HG02973 (cell line): ENCODE results near the gene B4GAT1.
"Not testable (repeated sequence)": the region's sequence is repeated elsewhere in the genome, so short reads cannot be mapped to it uniquely, and the experiment has no call there.

Source experiments
- ATAC-seq: cut with Tn5 transposase; IDR thresholded peaks from one replicate; pipeline ENCODE4 v1.9.1; 2021; ENCODE audit warnings: moderate library complexity; ENCODE audit not compliant: unreplicated experiment

B4GAT1 gene

GRCh38 chr11:66363805-66364535 is 16.5 kb upstream of the B4GAT1 start:
- no peak for ATAC-seq

- no peak for ATAC-seq
Observed at GRCh38 chr11:66363187-66363601, 15.8 kb upstream of the B4GAT1 start.

- ATAC-seq, result no peak
Observed at GRCh38 chr11:66362481-66363147, 15.2 kb upstream of the B4GAT1 start.

GRCh38 chr11:66361502-66361941 is 14.1 kb upstream of the B4GAT1 start:
- no peak for ATAC-seq

- ATAC-seq, result no peak
Observed at GRCh38 chr11:66360406-66361073, 13.1 kb upstream of the B4GAT1 start.

GRCh38 chr11:66359662-66360087 is 12.2 kb upstream of the B4GAT1 start:
- no peak for ATAC-seq

- not testable (repeated sequence) for ATAC-seq
Observed at GRCh38 chr11:66350560-66351235, 3.3 kb upstream of the B4GAT1 start.

- no peak for ATAC-seq
Observed at GRCh38 chr11:66349084-66349386, 1.6 kb upstream of the B4GAT1 start.

GRCh38 chr11:66346476-66347424 is 679 bp downstream of the B4GAT1 start:
- ATAC-seq, result no peak

GRCh38 chr11:66345316-66345649 is 2.1 kb downstream of the B4GAT1 start:
- ATAC-seq, result no peak

- peak; percentile 46 for ATAC-seq
Observed at GRCh38 chr11:66344550-66345315, 2.7 kb downstream of the B4GAT1 start, which contains the start of gene BRMS1. BRMS1 (minus strand) TSS chr11:66345104; CDS start chr11:66342234, 2,870 bp downstream.

GRCh38 chr11:66343176-66343575 is 4.3 kb downstream of the B4GAT1 start:
- no peak for ATAC-seq

- ATAC-seq, result no peak
Observed at GRCh38 chr11:66341502-66342126, 5.8 kb downstream of the B4GAT1 start.

- ATAC-seq, result no peak
Observed at GRCh38 chr11:66340596-66341501, 6.6 kb downstream of the B4GAT1 start.

GRCh38 chr11:66339686-66340483 is 7.5 kb downstream of the B4GAT1 start:
- ATAC-seq, result no peak

GRCh38 chr11:66339162-66339675 is 8.2 kb downstream of the B4GAT1 start:
- ATAC-seq, result no peak
